Measurements from ENCODE around the gene MPI.

MPI gene

GRCh38 chr15:74873036-74873755, 16.6 kb upstream of the MPI start, which contains the start of gene SCAMP2 (continued):
- TF ChIP-seq HOXD13 (CRISPR knock-in tag; IDR thresholded peaks at IDR 0.05; ENCODE audit: borderline replicate concordance), result no peak
- no peak for TF ChIP-seq ZNF433 (tag by site-specific recombination; IDR thresholded peaks at IDR 0.05; ENCODE audit: low read depth)
- TF ChIP-seq GLIS1 (tag by site-specific recombination; IDR thresholded peaks at IDR 0.05), result no peak; the same call in 1 of the 2 replicates
- no peak for TF ChIP-seq ZNF560 (tag by site-specific recombination; IDR thresholded peaks at IDR 0.05; ENCODE audit: borderline replicate concordance)
- TF ChIP-seq PATZ1 (tag by site-specific recombination; IDR thresholded peaks at IDR 0.05), result peak; percentile 62
- TF ChIP-seq ZBTB21 (tag by site-specific recombination; IDR thresholded peaks at IDR 0.05), result peak; percentile 58; the same call in 1 of the 2 replicates
- TF ChIP-seq ZNF221 (tag by site-specific recombination; IDR thresholded peaks at IDR 0.05; ENCODE audit: borderline replicate concordance), result no peak
- peak; percentile 81 for TF ChIP-seq KLF10 (tag by site-specific recombination; IDR thresholded peaks at IDR 0.05)
- TF ChIP-seq PBX3 (CRISPR knock-in tag; IDR thresholded peaks at IDR 0.05), result peak; percentile 93
- TF ChIP-seq ELK4 (IDR thresholded peaks at IDR 0.05; ENCODE audit: borderline replicate concordance, low read depth, low read length), result no peak
- no peak for TF ChIP-seq ZSCAN16 (tag by site-specific recombination; IDR thresholded peaks at IDR 0.05)
- no peak for TF ChIP-seq IKZF3 (tag by site-specific recombination; IDR thresholded peaks at IDR 0.05)
- TF ChIP-seq ZSCAN5A (tag by site-specific recombination; IDR thresholded peaks at IDR 0.05), result peak; percentile 84; the same call in 1 of the 2 replicates
- no peak for TF ChIP-seq ZNF488 (tag by site-specific recombination; IDR thresholded peaks at IDR 0.05)
- TF ChIP-seq TCF7L2 (IDR thresholded peaks at IDR 0.05; ENCODE audit: borderline replicate concordance, low read depth, low read length), result no peak
- TF ChIP-seq MEIS1 (CRISPR knock-in tag; IDR thresholded peaks at IDR 0.05; ENCODE audit: borderline replicate concordance), result no peak
- TF ChIP-seq ZBTB26 (tag by site-specific recombination; optimal IDR thresholded peaks at IDR 0.05), result peak; percentile 31
- TF ChIP-seq ZFHX2 (tag by site-specific recombination; conservative IDR thresholded peaks at IDR 0.05), result peak; percentile 66
- TF ChIP-seq ZNF423 (tag by site-specific recombination; IDR thresholded peaks at IDR 0.05), result peak; percentile 44; the same call in 1 of the 2 replicates
- TF ChIP-seq ZNF26 (tag by site-specific recombination; IDR thresholded peaks at IDR 0.05), result no peak
- TF ChIP-seq ZNF623 (tag by site-specific recombination; IDR thresholded peaks at IDR 0.05), result no peak
- TF ChIP-seq KLF7 (tag by site-specific recombination; IDR thresholded peaks at IDR 0.05; ENCODE audit: borderline replicate concordance), result no peak; the same call in 1 of the 2 replicates
- TF ChIP-seq AEBP2 (tag by site-specific recombination; IDR thresholded peaks at IDR 0.05; ENCODE audit: borderline replicate concordance), result no peak
- TF ChIP-seq OSR2 (tag by site-specific recombination; IDR thresholded peaks at IDR 0.05), result no peak
- TF ChIP-seq ZSCAN4 (tag by site-specific recombination; IDR thresholded peaks at IDR 0.05), result no peak
- TF ChIP-seq ZNF169 (tag by site-specific recombination; IDR thresholded peaks at IDR 0.05), result no peak

All from HEK293 (cell line).